HL-60/S4 treated with retinoic acid at 250 ng/mL for 4 days and 3 days (cell line): ENCODE results near the gene PHEX.

ENCODE experiments used
- in situ Hi-C: fragments of 300-500 bp; cut with MboI; formaldehyde crosslinking; loops from 2 replicates; pipeline ENCODE4 v1.7.0; 2022; ENCODE audit warnings: low sequenced_read_pairs

The PHEX gene

GRCh38 chrX:22147214-22147613, 115.1 kb downstream of the PHEX start:
- in situ Hi-C loops: no loop called here

- in situ Hi-C loops: no loop called here
Measured at GRCh38 chrX:22147942-22148341, 115.8 kb downstream of the PHEX start.

- in situ Hi-C loops: no loop called here
Measured at GRCh38 chrX:22148565-22148964, 116.4 kb downstream of the PHEX start.

GRCh38 chrX:22150371-22150770, 118.2 kb downstream of the PHEX start:
- in situ Hi-C loops: no loop called here

- in situ Hi-C loops: no loop called here
Measured at GRCh38 chrX:22155126-22155525, 123.0 kb downstream of the PHEX start.

- in situ Hi-C loops: no loop called here
Measured at GRCh38 chrX:22159071-22159470, 126.9 kb downstream of the PHEX start.

GRCh38 chrX:22163326-22163725, 131.2 kb downstream of the PHEX start:
- in situ Hi-C loops: no loop called here

- in situ Hi-C loops: no loop called here
Measured at GRCh38 chrX:22164770-22165388, 132.8 kb downstream of the PHEX start.

GRCh38 chrX:22165732-22166457, 133.8 kb downstream of the PHEX start:
- in situ Hi-C loops: no loop called here

- in situ Hi-C loops: no loop called here
Measured at GRCh38 chrX:22171287-22172060, 139.3 kb downstream of the PHEX start.

GRCh38 chrX:22173966-22174365, 141.8 kb downstream of the PHEX start:
- in situ Hi-C loops: no loop called here

- in situ Hi-C loops: loop anchor here (25.0 kb wide), 1 partner anchor 191 kb away; no protein-coding TSS in a partner anchor
Measured at GRCh38 chrX:22177950-22178515, 145.9 kb downstream of the PHEX start.

GRCh38 chrX:22184096-22184495, 152.0 kb downstream of the PHEX start:
- in situ Hi-C loops: loop anchor here (25.0 kb wide), 1 partner anchor 197 kb away; no protein-coding TSS in a partner anchor

GRCh38 chrX:22186165-22186564, 154.0 kb downstream of the PHEX start:
- in situ Hi-C loops: loop anchor here (25.0 kb wide), 1 partner anchor 199 kb away; no protein-coding TSS in a partner anchor

- in situ Hi-C loops: loop anchor here (25.0 kb wide), 1 partner anchor 205 kb away; no protein-coding TSS in a partner anchor
Measured at GRCh38 chrX:22192419-22193060, 160.4 kb downstream of the PHEX start.

- in situ Hi-C loops: loop anchor here (25.0 kb wide), 1 partner anchor 207 kb away; no protein-coding TSS in a partner anchor
Measured at GRCh38 chrX:22193851-22194659, 161.9 kb downstream of the PHEX start.

- in situ Hi-C loops: loop anchor here (25.0 kb wide), 1 partner anchor 207 kb away; no protein-coding TSS in a partner anchor
Measured at GRCh38 chrX:22194660-22194945, 162.5 kb downstream of the PHEX start.

- in situ Hi-C loops: loop anchor here (25.0 kb wide), 1 partner anchor 209 kb away; no protein-coding TSS in a partner anchor
Measured at GRCh38 chrX:22196149-22196548, 164.0 kb downstream of the PHEX start.

GRCh38 chrX:22202251-22202650, 170.1 kb downstream of the PHEX start:
- in situ Hi-C loops: no loop called here

- in situ Hi-C loops: no loop called here
Measured at GRCh38 chrX:22203186-22203585, 171.1 kb downstream of the PHEX start.
